Dedifferentiated amniotic fluid mesenchymal stem cell (primary cell): ENCODE data around the gene KCNH3.

Experiments
- DNase-seq: peaks from one replicate; pipeline ENCODE4 v3.0.0-alpha.2; 2016; ENCODE audit errors: extremely low spot score

KCNH3 gene

GRCh38 chr12:49543914-49544815 lies 5.3 kb downstream of the KCNH3 start:
- no peak for DNase-seq

- DNase-seq = no peak
These were observed 7.0 kb downstream of the KCNH3 start for GRCh38 chr12:49545815-49546214.

- no peak for DNase-seq
These were observed 7.7 kb downstream of the KCNH3 start for GRCh38 chr12:49546481-49546880.

GRCh38 chr12:49547090-49547690 lies 8.4 kb downstream of the KCNH3 start:
- DNase-seq = no peak

- DNase-seq = no peak
These were observed 9.6 kb downstream of the KCNH3 start for GRCh38 chr12:49548481-49548821.

- DNase-seq = no peak
These were observed 10.2 kb downstream of the KCNH3 start for GRCh38 chr12:49548822-49549648.

- DNase-seq = no peak
These were observed 11.2 kb downstream of the KCNH3 start for GRCh38 chr12:49549735-49550692.

GRCh38 chr12:49550693-49551252 lies 11.9 kb downstream of the KCNH3 start:
- no peak for DNase-seq

- no peak for DNase-seq
These were observed 13.2 kb downstream of the KCNH3 start for GRCh38 chr12:49552014-49552413.

- no peak for DNase-seq
These were observed 13.6 kb downstream of the KCNH3 start for GRCh38 chr12:49552425-49552824.

- DNase-seq = no peak
These were observed 14.1 kb downstream of the KCNH3 start for GRCh38 chr12:49552899-49553298.

GRCh38 chr12:49553512-49554088 lies 14.8 kb downstream of the KCNH3 start:
- no peak for DNase-seq

- no peak for DNase-seq
These were observed 15.4 kb downstream of the KCNH3 start for GRCh38 chr12:49554266-49554665.

- no peak for DNase-seq
These were observed 17.0 kb downstream of the KCNH3 start for GRCh38 chr12:49555631-49556390.

GRCh38 chr12:49556391-49557186 lies 17.8 kb downstream of the KCNH3 start:
- no peak for DNase-seq

- no peak for DNase-seq
These were observed 18.5 kb downstream of the KCNH3 start for GRCh38 chr12:49557187-49557916.

- no peak for DNase-seq
These were observed 19.0 kb downstream of the KCNH3 start for GRCh38 chr12:49557917-49558215.

- DNase-seq = no peak
These were observed 19.7 kb downstream of the KCNH3 start for GRCh38 chr12:49558526-49558925.
